Smooth muscle cell (in vitro differentiated cells): ENCODE data around the gene CPA4. TPM values are rescaled to one million over a fixed set of nuclear protein-coding genes. Genes with fewer than 3 reads are reported as not detected.

Experiments
- DNase-seq: peaks from one replicate; lab custom pipeline; 2025; ENCODE audit not compliant: unreplicated experiment; lab: John Stamatoyannopoulos, UW
- H2AFZ ChIP-seq: fragments of 200-600 bp; sonication (generic); 2 replicates; pipeline ENCODE4 v1.6.0; 2016; ENCODE audit warnings: antibody characterized with exemption, low read depth, mild to moderate bottlenecking
- H3F3A ChIP-seq: fragments of 200-600 bp; sonication (generic); 2 replicates; pipeline ENCODE4 v1.6.0; 2017; ENCODE audit warnings: antibody characterized with exemption, low read depth
- H3K27ac ChIP-seq: fragments of 200-600 bp; sonication (generic); 2 replicates; pipeline ENCODE4 v1.5.1; 2016; ENCODE audit warnings: low read depth, mild to moderate bottlenecking
- H3K27me3 ChIP-seq: fragments of 200-600 bp; sonication (generic); 2 replicates; pipeline ENCODE4 v1.6.1; 2016; ENCODE audit warnings: low read depth, mild to moderate bottlenecking
- H3K36me3 ChIP-seq: fragments of 200-600 bp; sonication (generic); 2 replicates; pipeline ENCODE4 v1.5.1; 2016; ENCODE audit warnings: low read depth
- H3K4me1 ChIP-seq: fragments of 200-600 bp; sonication (generic); 2 replicates; pipeline ENCODE4 v1.5.1; 2016; ENCODE audit warnings: low read depth
- H3K4me2 ChIP-seq: fragments of 200-600 bp; sonication (generic); 2 replicates; pipeline ENCODE4 v1.6.0; 2016; ENCODE audit warnings: mild to moderate bottlenecking
- H3K4me3 ChIP-seq: fragments of 200-600 bp; sonication (generic); 2 replicates; pipeline ENCODE4 v1.5.1; 2016; ENCODE audit warnings: mild to moderate bottlenecking
- H3K79me2 ChIP-seq: fragments of 200-600 bp; sonication (generic); 2 replicates; pipeline ENCODE4 v1.6.0; 2016; ENCODE audit warnings: low read depth, mild to moderate bottlenecking
- H3K9ac ChIP-seq: fragments of 200-600 bp; sonication (generic); 2 replicates; pipeline ENCODE4 v1.6.0; 2016; ENCODE audit warnings: low read depth
- H3K9me3 ChIP-seq: fragments of 200-600 bp; sonication (generic); replicated peaks from 2 replicates; pipeline ENCODE4 v1.5.1; 2016; ENCODE audit warnings: low read depth
- H4K20me1 ChIP-seq: fragments of 200-600 bp; sonication (generic); 2 replicates; pipeline ENCODE4 v1.6.0; 2016; ENCODE audit warnings: low read depth
- CTCF ChIP-seq: fragments of 200-600 bp; sonication (generic); IDR thresholded peaks from 2 replicates; pipeline ENCODE4 v1.5.1; 2017; ENCODE audit warnings: borderline replicate concordance, mild to moderate bottlenecking, antibody characterized with exemption; ENCODE audit not compliant: insufficient read depth, poor library complexity, severe bottlenecking
- WGBS: methylation state at CpG from one replicate; pipeline ENCODE4 v1.1.7; 2016; ENCODE audit warnings: low lambda C conversion rate; 5-methylcytosine and 5-hydroxymethylcytosine counted together
- polyA plus RNA-seq: library from polyadenylated mRNA; unstranded; fragments of >200 nt; fragmentation: Nextera tagmentation; extraction: Ambion mirVana; gene quantifications from 2 replicates; pipeline ENCODE4 v1.2.1, GENCODE V29; 2016
- total RNA-seq: library from RNA; depleted of rRNA; stranded (reverse); fragments of >200 nt; gene quantifications from 2 replicates; pipeline ENCODE4 v1.2.3, GENCODE V29; 2014

The CPA4 gene
- total and polyA plus RNA-seq, 2 experiments from 2014 or later = 8.8 to 12.3 TPM

DNA sequence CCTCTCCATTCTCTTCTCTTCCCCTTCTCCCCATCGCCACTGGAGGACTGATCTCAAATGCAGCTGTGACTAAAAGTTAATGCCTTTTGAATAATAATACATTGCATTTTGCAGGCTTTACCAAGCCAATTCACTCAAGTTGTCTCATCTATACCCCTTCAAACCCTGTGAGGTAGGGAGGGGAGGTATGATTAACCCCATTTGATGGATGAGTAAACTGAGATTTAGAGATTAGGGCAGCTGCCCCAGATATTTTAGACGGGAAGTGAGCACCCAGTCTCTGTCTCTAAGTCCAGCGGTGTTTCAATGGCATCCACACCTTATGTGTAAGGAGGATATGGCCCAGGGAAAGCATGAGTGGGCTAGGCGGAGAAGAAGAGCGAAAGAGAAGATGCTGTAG, 52.8 kb downstream of the CPA4 start:
- peaks cover 6% of the 10 kb centered on the region for H3F3A ChIP-seq
- no peaks in the 10 kb centered on the region for H3K36me3 ChIP-seq
- no peak overlapping the region for H3K4me3 ChIP-seq
- no peak overlapping the region for H3K9ac ChIP-seq
- no peak overlapping the region for H3K4me2 ChIP-seq
- no peak for DNase-seq
- H2AFZ ChIP-seq = no peak overlapping the region
- 86% methylated on average over 5 of the region's 5 CpGs for WGBS
- no peak for TF ChIP-seq CTCF
- peaks cover 33% of the 10 kb centered on the region for H3K4me1 ChIP-seq
- no peaks in the 10 kb centered on the region for H3K79me2 ChIP-seq
- no peaks in the 10 kb centered on the region for H3K27me3 ChIP-seq
- no peaks in the 10 kb centered on the region for H3K9me3 ChIP-seq
- H3K27ac ChIP-seq = no peak overlapping the region
- no peaks in the 10 kb centered on the region for H4K20me1 ChIP-seq

DNA sequence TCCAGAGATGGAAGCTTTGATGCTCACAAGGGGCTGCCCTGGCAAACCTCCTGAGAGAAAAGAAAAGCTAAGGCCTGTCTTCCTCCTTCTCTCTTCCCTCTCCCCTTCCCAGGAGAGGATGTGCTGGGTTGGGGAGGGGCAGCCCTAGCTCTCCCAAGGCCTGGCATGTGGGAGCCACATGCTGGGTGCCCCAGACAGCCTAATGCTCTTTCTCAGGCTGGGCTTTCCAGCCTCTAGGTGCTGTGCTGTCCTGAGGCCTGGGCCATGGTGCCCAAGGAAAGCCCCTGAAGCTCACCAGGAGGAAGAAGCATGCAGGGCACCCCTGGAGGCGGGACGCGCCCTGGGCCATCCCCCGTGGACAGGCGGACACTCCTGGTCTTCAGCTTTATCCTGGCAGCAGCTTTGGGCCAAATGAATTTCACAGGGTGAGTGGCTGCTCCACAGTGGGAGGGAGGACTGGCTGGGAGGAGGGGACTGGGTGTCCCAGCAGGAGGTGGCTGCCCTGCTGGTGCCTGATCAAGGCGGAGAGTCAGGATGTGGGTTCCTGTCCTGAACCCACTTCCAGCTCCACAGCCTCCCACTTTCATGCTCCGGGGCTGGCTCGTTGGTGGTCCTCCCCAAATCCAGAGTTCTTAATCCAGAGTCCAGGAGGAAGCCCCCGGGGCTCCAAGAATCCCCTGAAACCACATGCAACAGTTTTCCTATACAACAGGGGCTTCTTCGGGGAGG, 53.4 kb downstream of the CPA4 start:
- no peak overlapping the region for H2AFZ ChIP-seq
- H3K27ac ChIP-seq = no peak overlapping the region
- no peaks in the 10 kb centered on the region for H3K36me3 ChIP-seq
- H3K27me3 ChIP-seq = no peaks in the 10 kb centered on the region
- H3K4me3 ChIP-seq = no peak overlapping the region
- H3K79me2 ChIP-seq = no peaks in the 10 kb centered on the region
- H3K4me2 ChIP-seq = no peak overlapping the region
- 97% methylated on average over 10 of the region's 10 CpGs for WGBS
- H3K4me1 ChIP-seq = peaks cover 38% of the 10 kb centered on the region
- no peaks in the 10 kb centered on the region for H4K20me1 ChIP-seq
- no peak for TF ChIP-seq CTCF
- peaks cover 9% of the 10 kb centered on the region for H3F3A ChIP-seq
- no peak overlapping the region for H3K9ac ChIP-seq
- no peaks in the 10 kb centered on the region for H3K9me3 ChIP-seq
- DNase-seq = no peak

- Histone ChIP-seq H4K20me1 (no peaks in the 10 kb centered on the region), H2AFZ (no peak overlapping the region), H3K4me3 (no peak overlapping the region), H3K4me1 (peaks cover 44% of the 10 kb centered on the region), H3K9me3 (no peaks in the 10 kb centered on the region), H3K36me3 (no peaks in the 10 kb centered on the region), H3F3A (peaks cover 15% of the 10 kb centered on the region), H3K27me3 (no peaks in the 10 kb centered on the region), H3K9ac (no peak overlapping the region), H3K27ac (no peak overlapping the region), H3K4me2 (no peak overlapping the region), H3K79me2 (no peaks in the 10 kb centered on the region)
- no peak for DNase-seq
- 89% methylated on average over 12 of the region's 12 CpGs for WGBS
- no peak for TF ChIP-seq CTCF
These were observed 54.0 kb downstream of the CPA4 start for GRCh38 chr7:130346941-130347340.
